B cell (primary cell): ENCODE measurements around the gene TKT. TPM values are rescaled to one million over a fixed set of nuclear protein-coding genes. Genes with fewer than 3 reads are reported as not detected.

ENCODE experiments used
- ATAC-seq: fragments of 200-7000 bp; cut with Tn5 transposase; one replicate; pipeline ENCODE4 v1.10.0; 2021; ENCODE audit warnings: low read depth, mild to moderate bottlenecking, moderate number of reproducible peaks, moderate library complexity
- CTCF ChIA-PET: fragments of 350-600 bp; sonication (Branson Sonifier 250); formaldehyde crosslinking; loops from one replicate; lab custom pipeline; 2021; ENCODE audit warnings: antibody characterized with exemption, inconsistent platforms; lab: Charles Lee
- POLR2A ChIA-PET: fragments of 350-600 bp; sonication (Branson Sonifier 250); formaldehyde crosslinking; loops from one replicate; lab custom pipeline; 2021; ENCODE audit warnings: antibody characterized with exemption; lab: Charles Lee
- DNase-seq: peaks from one replicate; pipeline ENCODE4 v3.0.0; 2013
- H2AFZ ChIP-seq: 2 replicates; pipeline ENCODE4 v1.6.1; 2012; ENCODE audit warnings: mild to moderate bottlenecking, low read depth, low read length; ENCODE audit not compliant: insufficient read depth, poor library complexity, severe bottlenecking
- H3K27ac ChIP-seq, 2 donors: 1 replicate in 1 of 2; 2 replicates in 1 of 2; pipeline ENCODE4 v1.5.1; 2012 to 2013; ENCODE audit warnings: low read length in 2 of 2, mild to moderate bottlenecking in 2 of 2, moderate library complexity in 1 of 2
- H3K27me3 ChIP-seq, 4 experiments: fragments of 200-600 bp in 1 of 4; sonication (generic) in 1 of 4; replicated peaks in 1 of 4; 1 replicate in 2 of 4; 2 replicates in 2 of 4; pipeline versions ENCODE4 v1.6.1 to v1.7.0; 2013 to 2016; ENCODE audit warnings: low read length in 3 of 4, mild to moderate bottlenecking in 2 of 4, mixed read lengths in 1 of 4, moderate library complexity in 1 of 4; ENCODE audit not compliant: insufficient read depth in 4 of 4, control insufficient read depth in 3 of 4; ENCODE audit errors: control extremely low read depth in 1 of 4
- H3K36me3 ChIP-seq, 2 experiments: replicated peaks in 1 of 2; 1 replicate in 1 of 2; 2 replicates in 1 of 2; pipeline versions ENCODE4 v1.6.1 to v1.7.1; 2013; ENCODE audit warnings: low read length in 1 of 2; ENCODE audit not compliant: insufficient read depth in 2 of 2, control insufficient read depth in 1 of 2; ENCODE audit errors: control extremely low read depth in 1 of 2, extremely low read depth in 1 of 2
- H3K4me1 ChIP-seq, 2 donors: fragments of 200-600 bp in 1 of 2; sonication (generic) in 1 of 2; 1 replicate in 1 of 2; 2 replicates in 1 of 2; pipeline versions ENCODE4 v1.5.1 to v1.6.1; 2013 to 2017; ENCODE audit warnings: low read length in 2 of 2; ENCODE audit not compliant: control insufficient read depth in 2 of 2, insufficient read depth in 2 of 2
- H3K4me2 ChIP-seq: replicated peaks from 2 replicates; pipeline ENCODE3; 2012; ENCODE audit warnings: mild to moderate bottlenecking, low read depth, low read length; ENCODE audit not compliant: poor library complexity, severe bottlenecking
- H3K4me3 ChIP-seq, 5 experiments: fragments of 200-600 bp in 1 of 5; sonication (generic) in 1 of 5; 1 replicate in 3 of 5; 2 replicates in 2 of 5; pipeline versions ENCODE4 v1.5.1 to v1.7.0; 2011 to 2016; ENCODE audit warnings: low read length in 4 of 5, mild to moderate bottlenecking in 4 of 5, low read depth in 2 of 5, control low read depth in 1 of 5, moderate library complexity in 1 of 5; ENCODE audit not compliant: insufficient read depth in 1 of 5; ENCODE audit errors: control extremely low read depth in 1 of 5, extremely low read depth in 1 of 5
- H3K79me2 ChIP-seq: fragments of 200-600 bp; sonication (generic); one replicate; pipeline ENCODE4 v1.6.0; 2016; ENCODE audit warnings: low read length; ENCODE audit not compliant: control insufficient read depth, insufficient read depth
- H3K9ac ChIP-seq: fragments of 200-600 bp; sonication (generic); 2 replicates; pipeline ENCODE4 v1.6.1; 2017; ENCODE audit warnings: mild to moderate bottlenecking, low read length, moderate library complexity
- H3K9me3 ChIP-seq, 3 donors: one replicate each; pipeline versions ENCODE4 v1.6.1 to v1.7.1; 2013; ENCODE audit warnings: low read length in 2 of 3; ENCODE audit not compliant: control insufficient read depth in 2 of 3, insufficient read depth in 1 of 3; ENCODE audit errors: control extremely low read depth in 1 of 3
- H4K20me1 ChIP-seq: 2 replicates; pipeline ENCODE4 v1.6.0; 2012; ENCODE audit warnings: mild to moderate bottlenecking, low read length; ENCODE audit not compliant: insufficient read depth, control insufficient read depth, poor library complexity, severe bottlenecking
- H3K27ac Mint-ChIP-seq: one replicate; pipeline ENCODE4 v1.8.0; 2021; ENCODE audit warnings: mixed read lengths
- H3K27me3 Mint-ChIP-seq: one replicate; pipeline ENCODE4 v1.8.0; 2021; ENCODE audit warnings: mixed read lengths
- H3K4me1 Mint-ChIP-seq: one replicate; pipeline ENCODE4 v1.8.0; 2021; ENCODE audit warnings: mixed read lengths
- H3K4me3 Mint-ChIP-seq: one replicate; pipeline ENCODE4 v1.8.0; 2021; ENCODE audit warnings: mixed read lengths
- H3K9me3 Mint-ChIP-seq: one replicate; pipeline ENCODE4 v1.8.0; 2022; ENCODE audit warnings: mixed read lengths; ENCODE audit not compliant: insufficient read depth
- EZH2 ChIP-seq: IDR thresholded peaks from 2 replicates; pipeline ENCODE4 v1.6.1; 2012; ENCODE audit warnings: borderline replicate concordance, low read depth, mild to moderate bottlenecking, moderate library complexity, low read length; ENCODE audit not compliant: insufficient read depth, poor library complexity, severe bottlenecking
- WGBS: methylation state at CpG from one replicate; pipeline ENCODE4 v1.1.5; 2013; ENCODE audit warnings: missing lambda C conversion rate; ENCODE audit not compliant: insufficient coverage; 5-methylcytosine and 5-hydroxymethylcytosine counted together
- intact Hi-C: fragments of 100-400 bp; cut with micrococcal nuclease; formaldehyde crosslinking; loops from one replicate; pipeline ENCODE4 v1.10.0; 2022
- polyA plus RNA-seq: library from polyadenylated mRNA; depleted of rRNA; stranded (reverse); fragments of >200 nt; gene quantifications from 2 replicates; pipeline ENCODE4 v1.2.3, GENCODE V29; 2012
- total RNA-seq, 2 donors: library from RNA; stranded (reverse); fragments of 120-200 nt in 1 of 2; gene quantifications; 1 replicate in 1 of 2; 2 replicates in 1 of 2; pipeline versions ENCODE4 v1.2.3 to v1.2.4, GENCODE V29; 2013 to 2022
- TF ChIP-seq, protein P1 (sequence below): fragments of 200-600 bp; IDR thresholded peaks from one replicate; pipeline ENCODE4 v1.8.0; 2022; ENCODE audit warnings: antibody characterized with exemption, mild to moderate bottlenecking

The TKT gene
- total and polyA plus RNA-seq, 2 donors (not counting 1 experiment from before 2014, with no cell fraction given), result 69.5 to 81.0 TPM

DNA sequence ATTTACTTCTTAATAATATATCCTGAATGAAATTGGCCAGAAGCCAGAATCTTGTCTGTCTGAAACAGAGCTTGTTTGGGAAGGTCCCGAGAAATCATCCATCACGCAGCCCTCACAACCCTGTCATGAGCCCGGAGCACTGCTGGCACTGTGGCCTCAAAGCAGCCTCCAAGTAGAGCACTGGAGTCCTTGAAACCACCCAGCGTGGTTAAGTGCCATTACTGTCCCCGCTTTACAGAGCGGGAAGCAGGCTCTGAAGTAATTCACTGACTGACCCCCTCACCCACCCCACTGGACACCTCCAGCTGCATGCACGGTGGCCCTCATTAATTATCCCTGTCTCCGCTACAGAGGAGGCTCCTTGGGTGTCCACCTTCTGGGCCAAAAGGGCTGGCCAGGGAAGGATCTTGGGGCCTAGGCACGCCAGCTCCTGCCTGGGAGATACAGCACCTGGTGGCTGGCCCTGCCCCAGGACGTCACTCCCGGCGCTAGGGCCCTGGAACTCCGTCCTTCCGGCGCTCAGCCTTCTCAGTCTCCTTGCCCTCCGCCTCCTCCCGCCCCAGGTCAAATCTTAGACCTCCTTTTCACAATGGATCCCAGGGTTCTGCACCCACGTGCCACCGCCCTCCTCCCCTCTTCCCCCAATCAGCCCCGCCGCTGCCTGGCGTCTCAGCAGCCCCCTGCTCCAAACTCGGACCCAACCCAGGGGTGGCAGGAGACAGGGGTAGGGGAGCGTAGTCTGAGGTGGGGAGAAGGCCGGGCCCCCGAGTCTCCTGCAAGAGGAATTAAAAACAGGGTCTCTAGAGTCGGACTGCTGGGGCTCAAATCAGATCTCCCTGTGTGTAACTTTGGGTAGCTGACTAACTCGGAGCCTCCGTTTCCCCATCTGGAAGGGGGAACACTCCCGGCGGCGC, 1.1 kb downstream of the TKT start:
- under 1% methylated on average over 26 of the region's 32 CpGs for WGBS
- intact Hi-C loops, result loop anchor here (2.0 to 10.0 kb wide), 5 partner anchors 72 to 360 kb away; partner anchors contain the start of genes DCP1A, PRKCD and STIMATE
- Histone ChIP-seq H4K20me1 (peaks cover 46% of the 10 kb centered on the region), H3K79me2 (peaks cover 56% of the 10 kb centered on the region), H3K9ac (peak overlapping the region; percentile 71), H3K36me3 (no peaks in the 10 kb centered on the region), H3K9me3 (no peaks in the 10 kb centered on the region), H3K27me3 (no peaks in the 10 kb centered on the region), H3K4me3 (peak overlapping the region; percentile 72 to 83 (median 75)), H3K27ac (peak overlapping the region; percentile 41 to 63), H2AFZ (peak overlapping the region; percentile 84), H3K4me1 (peaks cover 37 to 54% of the 10 kb centered on the region in 2 donors), H3K4me2 (peak overlapping the region; percentile 86)
- CTCF ChIA-PET, result interaction anchor here (1.2 to 2.0 kb wide), 4 partner anchors 33 to 141 kb away, joined by 3 to 6 read pairs (median 4); no protein-coding TSS in a partner anchor
- peak; percentile 13 for ATAC-seq
- Mint-ChIP-seq H3K9me3 (no peaks in the 10 kb centered on the region), H3K4me1 (peaks cover 47% of the 10 kb centered on the region), H3K4me3 (peak overlapping the region; percentile 91), H3K27me3 (no peaks in the 10 kb centered on the region), H3K27ac (peak overlapping the region; percentile 81)
- DNase-seq, result peak; percentile 55
- TF ChIP-seq, protein P1, sequence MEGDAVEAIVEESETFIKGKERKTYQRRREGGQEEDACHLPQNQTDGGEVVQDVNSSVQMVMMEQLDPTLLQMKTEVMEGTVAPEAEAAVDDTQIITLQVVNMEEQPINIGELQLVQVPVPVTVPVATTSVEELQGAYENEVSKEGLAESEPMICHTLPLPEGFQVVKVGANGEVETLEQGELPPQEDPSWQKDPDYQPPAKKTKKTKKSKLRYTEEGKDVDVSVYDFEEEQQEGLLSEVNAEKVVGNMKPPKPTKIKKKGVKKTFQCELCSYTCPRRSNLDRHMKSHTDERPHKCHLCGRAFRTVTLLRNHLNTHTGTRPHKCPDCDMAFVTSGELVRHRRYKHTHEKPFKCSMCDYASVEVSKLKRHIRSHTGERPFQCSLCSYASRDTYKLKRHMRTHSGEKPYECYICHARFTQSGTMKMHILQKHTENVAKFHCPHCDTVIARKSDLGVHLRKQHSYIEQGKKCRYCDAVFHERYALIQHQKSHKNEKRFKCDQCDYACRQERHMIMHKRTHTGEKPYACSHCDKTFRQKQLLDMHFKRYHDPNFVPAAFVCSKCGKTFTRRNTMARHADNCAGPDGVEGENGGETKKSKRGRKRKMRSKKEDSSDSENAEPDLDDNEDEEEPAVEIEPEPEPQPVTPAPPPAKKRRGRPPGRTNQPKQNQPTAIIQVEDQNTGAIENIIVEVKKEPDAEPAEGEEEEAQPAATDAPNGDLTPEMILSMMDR, result no peak
- no peak for TF ChIP-seq EZH2
- POLR2A ChIA-PET, result no interaction called here
